Kidney epithelial cell (primary cell): ENCODE results near the gene MCEMP1. TPM values are rescaled to one million over a fixed set of nuclear protein-coding genes. Genes with fewer than 3 reads are reported as not detected.

Experiments used
- DNase-seq: peaks from one replicate; pipeline ENCODE4 v3.0.0-alpha.2; 2010; ENCODE audit warnings: low read depth
- H3K27me3 ChIP-seq: 2 replicates; pipeline ENCODE4 v1.6.0; 2011; ENCODE audit warnings: low read length; ENCODE audit not compliant: control insufficient read depth, insufficient read depth
- H3K36me3 ChIP-seq: 2 replicates; pipeline ENCODE4 v1.5.1; 2011; ENCODE audit warnings: low read length; ENCODE audit not compliant: control insufficient read depth, insufficient read depth
- H3K4me3 ChIP-seq: 2 replicates; pipeline ENCODE4 v1.5.1; 2011; ENCODE audit warnings: low read depth, mild to moderate bottlenecking, control low read depth, low read length
- CTCF ChIP-seq: IDR thresholded peaks from 2 replicates; pipeline ENCODE4 v1.5.1; 2011; ENCODE audit warnings: mild to moderate bottlenecking, moderate library complexity, low read length, control low read depth, inconsistent platforms; ENCODE audit not compliant: insufficient read depth, poor library complexity, severe bottlenecking
- total RNA-seq: library from RNA; depleted of rRNA; stranded (reverse); fragments of >200 nt; gene quantifications from 2 replicates; pipeline ENCODE4 v1.2.3, GENCODE V29; 2015

MCEMP1 gene
- total RNA-seq, 1 donor from 2014 or later, result not detected

- TF ChIP-seq CTCF, result no peak
These were observed 15.7 kb downstream of the MCEMP1 start for GRCh38 chr19:7692417-7693088.

GRCh38 chr19:7694499-7694898 is 17.6 kb downstream of the MCEMP1 start:
- peaks cover 10% of the 10 kb centered on the region for H3K27me3 ChIP-seq
- no peak for DNase-seq
- H3K4me3 ChIP-seq, result no peak overlapping the region
- no peaks in the 10 kb centered on the region for H3K36me3 ChIP-seq
- TF ChIP-seq CTCF, result no peak

More at GRCh38 chr19:7692417-7693088, 15.7 kb downstream of the MCEMP1 start:
- Histone ChIP-seq H3K27me3 (peaks cover 8% of the 10 kb centered on the region), H3K36me3 (no peaks in the 10 kb centered on the region), H3K4me3 (no peak overlapping the region)
- no peak for DNase-seq

GRCh38 chr19:7697721-7698287 is 20.9 kb downstream of the MCEMP1 start:
- TF ChIP-seq CTCF, result no peak
- H3K4me3 ChIP-seq, result no peak overlapping the region
- DNase-seq, result no peak
- peaks cover 10% of the 10 kb centered on the region for H3K27me3 ChIP-seq
- H3K36me3 ChIP-seq, result no peaks in the 10 kb centered on the region

- no peak for DNase-seq
- no peaks in the 10 kb centered on the region for H3K36me3 ChIP-seq
- TF ChIP-seq CTCF, result no peak
- H3K4me3 ChIP-seq, result no peak overlapping the region
- H3K27me3 ChIP-seq, result peaks cover 10% of the 10 kb centered on the region
These were observed 21.7 kb downstream of the MCEMP1 start for GRCh38 chr19:7698583-7698982.

- TF ChIP-seq CTCF, result no peak
- no peak for DNase-seq
These were observed 22.1 kb downstream of the MCEMP1 start for GRCh38 chr19:7699003-7699402.

More at GRCh38 chr19:7699003-7699402, 22.1 kb downstream of the MCEMP1 start:
- no peaks in the 10 kb centered on the region for H3K36me3 ChIP-seq
- H3K4me3 ChIP-seq, result no peak overlapping the region
- peaks cover 10% of the 10 kb centered on the region for H3K27me3 ChIP-seq
